ENCODE results near the gene IL1RAPL1.

Gene IL1RAPL1

GRCh38 chrX:29834311-29834710 is 1247.1 kb downstream of the IL1RAPL1 start:
- DNase-seq: no peak

DNA sequence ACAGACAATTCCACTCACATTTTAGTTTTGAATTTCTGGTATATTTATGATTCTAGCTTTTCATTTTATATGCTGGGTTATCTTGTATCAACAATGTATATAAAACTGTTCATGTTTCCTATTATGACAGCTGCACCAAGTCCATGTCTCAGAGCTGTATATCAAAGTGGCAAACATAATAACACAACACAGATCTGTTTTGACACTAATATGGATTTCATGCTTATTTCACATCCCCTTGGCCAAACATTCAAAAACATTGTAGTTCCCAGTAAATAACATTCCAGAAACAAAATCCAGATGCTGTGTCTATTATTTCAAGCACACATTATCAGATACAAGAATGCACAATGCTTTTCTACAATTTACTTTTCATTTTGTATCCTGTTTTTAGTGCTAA is 1247.5 kb downstream of the IL1RAPL1 start:
- DNase-seq: no peak

DNA sequence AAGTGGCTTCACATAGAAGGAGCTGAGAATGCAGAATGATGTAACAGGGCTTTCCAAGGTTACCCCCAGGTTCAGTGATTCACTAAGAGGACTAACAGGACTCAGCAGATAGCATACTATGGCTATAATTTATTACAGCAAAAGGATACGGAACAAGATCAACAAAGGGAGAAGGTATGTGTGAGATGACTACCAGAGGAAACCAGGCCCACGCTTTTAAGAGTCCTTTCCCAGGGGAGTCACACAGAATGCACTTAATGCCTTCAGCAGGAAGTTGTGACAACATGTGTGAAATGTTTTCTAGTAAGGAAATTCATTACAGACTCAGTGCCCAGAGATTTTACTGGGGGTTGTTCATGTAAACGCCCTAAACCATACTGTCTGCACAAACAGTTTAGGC is 1254.5 kb downstream of the IL1RAPL1 start:
- DNase-seq: no peak

DNA sequence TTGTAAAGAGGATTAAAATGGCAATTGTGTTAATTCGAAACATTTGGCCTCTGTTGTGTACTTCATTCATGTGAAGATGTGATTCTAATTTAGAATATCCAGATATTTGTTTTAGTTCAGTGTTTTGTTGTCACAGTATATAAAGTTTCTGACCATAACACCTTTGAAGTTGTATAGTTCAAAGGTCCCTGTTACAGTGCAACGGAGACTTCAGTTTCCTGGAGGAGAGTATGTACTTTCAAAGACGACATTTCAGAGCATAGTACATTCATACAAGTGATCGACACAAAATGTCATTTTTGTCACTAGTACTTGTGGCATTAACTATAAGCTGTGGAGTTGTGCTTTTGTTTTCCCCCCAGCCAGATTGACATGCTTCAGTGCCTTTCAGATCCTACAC is 1255.3 kb downstream of the IL1RAPL1 start:
- no peak for DNase-seq

- DNase-seq: no peak
Observed at GRCh38 chrX:29851857-29852605, 1264.8 kb downstream of the IL1RAPL1 start.

DNA sequence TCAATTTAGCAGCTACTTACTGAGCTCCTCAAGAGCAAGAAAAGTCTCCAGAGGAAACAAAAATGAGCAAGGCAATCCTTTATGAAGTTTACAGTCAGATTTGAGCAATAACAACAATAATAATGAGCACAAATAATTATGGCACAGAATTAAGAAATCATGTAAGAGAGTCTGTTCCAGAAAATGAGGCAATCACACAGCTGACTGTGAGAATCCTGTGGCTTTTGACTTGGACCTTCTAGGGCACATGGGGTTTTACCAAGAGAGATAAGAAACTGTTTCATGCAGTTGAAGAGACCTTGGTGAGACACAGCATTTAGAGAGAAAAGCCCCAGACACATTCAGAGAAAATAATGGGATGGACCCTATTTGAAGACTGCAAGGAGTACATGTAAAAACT is 1265.5 kb downstream of the IL1RAPL1 start:
- no peak for DNase-seq

DNA sequence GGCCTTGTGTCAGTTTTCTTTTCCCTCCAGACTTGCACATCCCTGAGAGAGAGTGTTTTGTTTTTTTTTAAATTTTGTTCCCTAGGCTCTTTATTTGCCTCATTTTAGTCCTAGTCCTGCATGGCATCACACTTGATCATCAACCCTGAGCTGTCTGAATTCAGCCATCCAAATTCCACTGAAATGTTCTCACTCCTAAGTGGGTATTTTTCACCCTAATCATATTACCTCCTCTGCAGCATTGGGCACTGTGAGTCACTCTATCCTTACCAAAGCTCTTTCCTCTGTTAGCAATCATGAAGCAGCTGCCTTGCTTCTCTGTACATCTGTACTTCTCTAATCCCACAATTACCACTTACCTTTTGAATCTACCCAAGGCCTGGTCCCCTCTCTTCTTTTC is 1271.5 kb downstream of the IL1RAPL1 start:
- no peak for DNase-seq

GRCh38 chrX:29862126-29862677 is 1275.0 kb downstream of the IL1RAPL1 start:
- DNase-seq: no peak

DNA sequence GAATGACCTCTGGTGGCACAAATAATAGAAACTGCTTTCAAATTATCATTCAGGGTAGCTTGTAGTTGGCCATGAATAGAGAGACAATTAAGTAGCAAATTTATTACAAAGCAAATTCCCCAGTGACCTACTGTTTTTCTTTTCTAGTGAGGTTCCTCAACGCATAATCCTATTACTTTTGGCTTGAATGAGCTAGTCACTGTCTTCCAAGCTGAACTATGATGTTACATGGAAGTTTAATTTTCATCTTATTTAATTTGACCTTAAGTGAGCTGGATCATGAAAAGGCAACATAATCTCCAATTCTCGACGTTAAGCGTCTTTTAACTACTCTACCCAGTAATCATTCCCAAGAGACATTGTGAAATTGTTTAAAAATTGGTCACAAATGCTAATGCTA is 1280.7 kb downstream of the IL1RAPL1 start:
- no peak for DNase-seq

DNA sequence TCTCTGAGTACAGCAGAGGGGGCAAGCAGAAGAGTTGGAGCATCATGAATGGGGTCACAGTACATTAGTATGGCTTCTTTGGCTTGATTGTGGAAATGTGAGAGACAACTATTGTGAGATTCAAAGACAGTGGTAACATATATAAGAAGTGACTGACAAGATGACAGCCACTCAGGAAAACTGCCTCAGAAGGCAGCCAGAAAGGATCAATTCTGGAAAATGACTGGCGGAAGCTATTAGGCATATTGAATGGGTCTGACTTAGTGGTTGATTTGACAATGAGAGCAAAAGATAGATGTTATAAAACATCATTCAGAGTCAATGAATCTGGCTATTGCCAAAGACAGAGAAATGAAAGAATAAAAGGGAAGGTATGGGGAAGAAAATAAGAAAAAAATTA is 1282.6 kb downstream of the IL1RAPL1 start:
- DNase-seq: no peak

GRCh38 chrX:29870608-29871007 is 1283.4 kb downstream of the IL1RAPL1 start:
- DNase-seq: no peak

- no peak for DNase-seq
Observed at GRCh38 chrX:29872831-29873230, 1285.6 kb downstream of the IL1RAPL1 start.

- no peak for DNase-seq
Observed at GRCh38 chrX:29876733-29877132, 1289.5 kb downstream of the IL1RAPL1 start.

DNA sequence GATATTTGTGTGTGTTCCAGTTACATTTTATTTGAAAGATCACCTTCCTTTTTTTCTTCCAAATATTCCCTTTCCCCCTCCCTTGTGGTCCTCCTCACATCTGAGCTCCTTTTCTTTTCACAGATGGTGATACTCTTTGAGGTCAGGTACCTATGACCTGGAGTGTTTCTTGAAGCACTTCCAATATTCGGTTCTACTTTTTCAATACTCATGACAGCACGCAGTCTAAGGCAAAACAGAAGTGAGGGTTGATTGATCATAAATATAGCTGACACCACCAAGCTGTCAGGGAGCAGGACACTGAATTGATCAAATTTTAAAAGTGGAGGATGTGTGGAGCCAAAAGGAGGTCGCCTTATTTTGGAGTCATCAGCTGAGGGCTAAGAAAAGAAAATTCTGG is 1293.7 kb downstream of the IL1RAPL1 start:
- no peak for DNase-seq

GRCh38 chrX:29890004-29890403 is 1302.8 kb downstream of the IL1RAPL1 start:
- no peak for DNase-seq

DNA sequence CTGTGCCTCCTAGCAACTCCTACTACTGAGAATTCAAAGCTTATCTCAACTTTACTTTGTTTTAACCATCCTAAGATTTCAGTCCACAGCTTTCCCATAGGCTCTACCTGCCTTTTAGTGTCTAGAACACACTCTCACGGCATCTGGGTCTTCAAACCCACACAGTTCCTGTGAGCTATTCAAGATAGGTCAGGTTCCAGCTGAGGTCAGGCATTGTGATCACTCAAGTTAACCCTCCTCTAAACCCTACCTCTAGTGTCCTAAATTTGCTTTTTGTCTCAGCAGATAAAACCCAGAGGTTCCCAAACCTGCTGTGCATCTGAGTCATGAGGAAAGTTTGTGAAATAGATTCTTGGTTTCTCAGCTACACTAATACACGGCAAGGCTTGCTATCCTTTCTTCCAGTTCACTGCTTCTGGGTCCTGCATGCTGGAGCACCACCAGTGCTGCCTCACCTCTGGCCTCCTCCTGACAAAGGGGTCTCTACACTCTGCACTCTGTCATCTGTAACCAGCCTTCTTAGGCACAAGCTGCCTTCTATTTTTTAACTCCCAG is 1303.5 kb downstream of the IL1RAPL1 start:
- DNase-seq: no peak

DNA sequence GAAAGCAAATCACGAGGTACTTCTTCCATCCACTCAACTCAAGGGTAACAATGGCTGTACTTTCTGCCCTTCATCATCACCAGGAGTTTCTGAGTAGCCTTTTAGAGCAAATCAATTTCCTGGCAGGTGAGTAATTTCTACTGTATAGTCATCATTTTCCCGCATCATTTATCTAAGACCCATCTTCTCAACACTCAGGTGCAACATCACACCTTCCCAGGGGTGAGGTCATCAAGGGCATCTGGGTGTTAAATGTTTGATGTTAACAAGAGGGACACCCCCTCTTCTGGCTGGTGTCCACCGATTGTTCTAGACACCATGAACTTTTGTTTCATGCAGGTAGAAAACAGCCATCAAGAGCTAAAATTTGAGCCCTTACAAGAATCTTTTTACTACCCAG is 1314.8 kb downstream of the IL1RAPL1 start:
- no peak for DNase-seq

GRCh38 chrX:29903360-29903759 is 1316.1 kb downstream of the IL1RAPL1 start:
- DNase-seq: no peak

DNA sequence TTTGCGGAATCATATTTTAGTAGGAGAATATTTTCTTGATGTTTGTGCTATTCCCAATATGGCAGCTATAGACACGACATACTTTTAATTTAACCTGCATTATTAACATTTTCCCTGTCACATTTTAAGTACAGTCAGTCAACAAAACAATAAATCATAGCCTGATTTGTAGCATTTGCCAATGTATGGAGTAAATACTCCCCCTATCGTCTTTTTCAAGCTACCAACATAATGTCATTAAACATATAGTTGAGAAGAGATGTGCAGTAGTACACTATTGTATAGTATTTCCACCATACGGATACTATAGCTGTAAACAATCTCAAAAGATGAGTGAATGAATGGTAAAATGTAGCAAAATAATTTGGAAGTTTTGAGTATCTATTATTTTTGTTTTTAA is 1324.4 kb downstream of the IL1RAPL1 start:
- no peak for DNase-seq

- DNase-seq: no peak
Observed at GRCh38 chrX:29913647-29914046, 1326.4 kb downstream of the IL1RAPL1 start.

GRCh38 chrX:29922607-29923006 is 1335.4 kb downstream of the IL1RAPL1 start:
- no peak for DNase-seq

DNA sequence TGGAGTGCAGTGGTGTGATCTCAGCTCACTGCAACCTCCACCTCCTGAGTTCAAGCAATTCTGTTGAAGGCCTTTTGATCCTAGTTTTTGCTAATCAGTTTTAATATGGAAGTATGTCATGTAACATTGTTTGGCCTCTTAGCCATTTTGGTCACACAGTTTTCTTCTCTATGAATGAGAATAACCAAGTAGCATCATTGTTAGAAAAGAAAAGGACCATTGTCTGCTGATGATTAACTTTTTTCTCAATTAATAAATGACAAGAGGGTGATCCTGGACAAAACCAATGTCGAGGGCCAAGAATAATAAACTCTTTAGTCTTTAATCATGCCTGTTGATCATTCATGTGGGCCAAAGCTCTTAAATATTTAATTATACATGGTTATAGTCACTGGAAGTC is 1338.8 kb downstream of the IL1RAPL1 start:
- DNase-seq: no peak

- no peak for DNase-seq
Observed at GRCh38 chrX:29926659-29927058, 1339.4 kb downstream of the IL1RAPL1 start.

- no peak for DNase-seq
Observed at GRCh38 chrX:29935455-29935854, 1348.2 kb downstream of the IL1RAPL1 start.

DNA sequence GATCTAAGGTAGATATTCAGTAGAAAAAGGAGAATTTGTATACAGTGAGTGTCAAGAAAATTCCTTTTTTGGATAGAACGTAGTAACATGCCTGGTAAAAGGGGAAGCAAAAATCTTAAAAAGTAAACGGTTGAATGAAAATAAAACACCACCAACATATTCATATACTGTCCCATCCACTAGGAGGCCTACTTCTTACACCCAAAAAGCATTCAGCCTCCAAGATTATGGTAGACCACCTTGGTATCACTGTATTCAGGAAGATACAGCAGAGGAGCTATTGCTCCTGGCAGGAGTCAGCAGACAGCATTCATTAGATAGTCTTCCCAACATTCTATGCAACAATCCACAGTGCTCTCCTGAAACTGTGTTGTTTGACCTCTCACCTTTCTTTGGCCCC is 1353.5 kb downstream of the IL1RAPL1 start:
- no peak for DNase-seq

Measured in hematopoietic multipotent progenitor cell treated with erythropoietin and hydrocortisone succinate and interleukin-3 and kit ligand, for 6 days (in vitro differentiated cells).